Measurements from ENCODE around the gene CARD11.

The CARD11 gene

DNA sequence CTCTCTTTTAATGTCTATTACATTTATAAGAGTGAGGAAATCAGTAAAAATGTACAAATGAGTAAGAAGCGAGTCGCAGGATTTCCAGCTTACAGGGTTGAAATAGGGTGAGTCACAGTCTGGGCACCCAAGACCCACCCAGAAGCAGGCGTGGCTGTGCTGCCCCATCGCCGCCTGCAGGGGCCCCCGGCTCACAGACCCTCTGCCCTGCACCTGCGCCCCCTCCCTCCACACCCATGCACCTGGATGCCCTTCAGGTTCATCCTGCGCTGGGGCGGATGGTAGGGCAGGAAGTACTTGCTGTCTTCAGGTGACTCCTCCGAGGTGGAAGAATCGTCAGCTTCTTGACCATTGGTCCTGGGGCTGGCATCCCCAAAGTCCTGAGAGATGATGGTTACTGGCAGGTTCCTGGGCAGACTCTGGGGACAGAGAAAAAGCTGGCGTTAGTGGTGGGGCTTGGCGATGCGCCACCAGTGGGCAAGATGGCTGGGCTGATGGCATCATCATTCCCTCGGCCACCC is 109.4 kb downstream of the CARD11 start:
- H3K27ac ChIP-seq = no peak overlapping the region

GRCh38 chr7:2932402-2933251 is 111.0 kb downstream of the CARD11 start:
- no peak overlapping the region for H3K27ac ChIP-seq
- TF ChIP-seq ZFX (IDR thresholded peaks at IDR 0.05) = no peak
- TF ChIP-seq, protein P1, sequence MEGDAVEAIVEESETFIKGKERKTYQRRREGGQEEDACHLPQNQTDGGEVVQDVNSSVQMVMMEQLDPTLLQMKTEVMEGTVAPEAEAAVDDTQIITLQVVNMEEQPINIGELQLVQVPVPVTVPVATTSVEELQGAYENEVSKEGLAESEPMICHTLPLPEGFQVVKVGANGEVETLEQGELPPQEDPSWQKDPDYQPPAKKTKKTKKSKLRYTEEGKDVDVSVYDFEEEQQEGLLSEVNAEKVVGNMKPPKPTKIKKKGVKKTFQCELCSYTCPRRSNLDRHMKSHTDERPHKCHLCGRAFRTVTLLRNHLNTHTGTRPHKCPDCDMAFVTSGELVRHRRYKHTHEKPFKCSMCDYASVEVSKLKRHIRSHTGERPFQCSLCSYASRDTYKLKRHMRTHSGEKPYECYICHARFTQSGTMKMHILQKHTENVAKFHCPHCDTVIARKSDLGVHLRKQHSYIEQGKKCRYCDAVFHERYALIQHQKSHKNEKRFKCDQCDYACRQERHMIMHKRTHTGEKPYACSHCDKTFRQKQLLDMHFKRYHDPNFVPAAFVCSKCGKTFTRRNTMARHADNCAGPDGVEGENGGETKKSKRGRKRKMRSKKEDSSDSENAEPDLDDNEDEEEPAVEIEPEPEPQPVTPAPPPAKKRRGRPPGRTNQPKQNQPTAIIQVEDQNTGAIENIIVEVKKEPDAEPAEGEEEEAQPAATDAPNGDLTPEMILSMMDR (conservative IDR thresholded peaks at IDR 0.05) = no peak

More for the DNA sequence above, 109.4 kb downstream of the CARD11 start:
- TF ChIP-seq ZFX (IDR thresholded peaks at IDR 0.05) = no peak
- TF ChIP-seq, protein P1 (conservative IDR thresholded peaks at IDR 0.05) = no peak

- no peak overlapping the region for H3K27ac ChIP-seq
- TF ChIP-seq ZFX (IDR thresholded peaks at IDR 0.05) = no peak
- TF ChIP-seq, protein P1 (conservative IDR thresholded peaks at IDR 0.05) = no peak
Measured at GRCh38 chr7:2931034-2931415, 112.6 kb downstream of the CARD11 start.

DNA sequence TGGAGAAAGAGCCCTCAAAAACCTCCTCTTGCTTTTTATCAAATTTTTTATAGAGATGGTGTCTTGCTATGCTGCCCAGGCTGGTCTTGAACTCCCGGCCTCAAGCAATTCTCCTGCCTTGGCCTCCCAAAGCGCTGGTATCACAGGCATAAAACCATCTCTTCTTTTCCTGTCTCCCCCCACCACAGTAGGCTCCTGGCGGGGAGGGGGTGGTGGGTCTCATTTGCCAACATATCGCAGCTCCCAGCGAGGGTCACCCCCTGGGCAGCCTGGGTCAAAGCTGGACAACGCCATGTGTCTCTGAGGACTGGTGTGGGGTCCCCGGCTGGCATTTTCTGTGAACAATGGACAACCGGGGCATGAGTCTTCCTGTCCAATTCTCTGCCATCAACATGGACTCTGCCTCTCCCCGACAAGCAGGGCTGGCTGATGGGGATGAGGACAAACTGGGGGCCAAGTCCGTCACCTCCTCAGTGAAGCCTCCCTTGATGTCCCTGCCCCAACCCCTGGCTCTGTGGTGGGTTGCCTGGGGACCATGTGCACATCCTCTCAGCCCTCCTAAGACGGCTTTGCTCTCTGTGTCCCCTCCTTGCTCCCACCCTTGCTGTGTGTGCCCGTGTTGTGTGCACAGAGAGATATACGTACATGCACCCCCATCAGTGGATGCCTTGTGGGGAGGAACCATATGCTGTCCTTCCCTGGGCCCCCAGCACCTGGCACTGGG is 113.2 kb downstream of the CARD11 start:
- H3K27ac ChIP-seq = no peak overlapping the region
- TF ChIP-seq ZFX (IDR thresholded peaks at IDR 0.05) = no peak
- TF ChIP-seq, protein P1 (conservative IDR thresholded peaks at IDR 0.05) = no peak

DNA sequence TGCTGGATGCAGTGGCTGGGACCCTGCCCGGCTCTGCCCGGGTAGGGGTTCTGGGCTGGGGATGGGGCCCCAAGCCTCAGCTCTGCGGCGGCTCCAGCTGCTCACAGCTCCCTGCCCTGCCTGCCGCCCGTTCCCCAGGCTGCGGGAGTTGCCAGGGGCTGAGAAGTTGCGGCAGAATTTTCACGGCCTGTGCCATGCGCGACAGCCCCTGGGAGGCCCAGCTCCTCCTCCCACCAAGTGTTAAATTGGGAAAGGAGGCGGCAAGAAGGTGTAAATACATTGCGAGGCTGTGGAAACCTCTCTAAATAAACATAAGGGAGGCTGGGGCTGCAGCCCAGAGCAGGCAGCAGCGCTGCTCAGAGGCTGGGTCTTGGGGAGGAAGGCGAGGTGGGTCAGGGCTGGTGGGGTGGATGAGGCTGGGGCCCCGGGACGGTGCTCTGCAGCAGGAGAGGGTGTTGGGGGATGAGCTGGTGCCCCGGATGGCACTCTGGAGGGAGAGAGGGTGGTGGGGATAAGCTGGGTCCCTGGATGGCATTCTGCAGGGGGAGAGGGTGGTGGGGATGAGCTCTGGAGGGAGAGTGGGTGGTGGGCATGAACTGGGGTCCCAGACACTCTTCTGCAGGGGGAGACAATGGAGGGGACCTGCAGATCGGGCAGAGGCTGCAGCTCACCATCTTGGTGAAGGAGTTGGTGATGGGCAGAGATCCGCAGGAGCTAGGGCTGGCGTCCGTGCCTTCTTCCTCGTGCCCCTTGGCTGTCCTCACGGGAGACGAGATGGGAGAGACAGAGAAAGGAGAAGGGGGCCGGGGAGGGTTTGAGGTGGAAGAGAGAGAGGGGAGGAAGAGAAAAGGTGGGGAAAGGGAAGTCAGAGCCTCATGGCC is 114.1 kb downstream of the CARD11 start:
- no peak overlapping the region for H3K27ac ChIP-seq

GRCh38 chr7:2928613-2929311 is 114.9 kb downstream of the CARD11 start:
- TF ChIP-seq ZFX (IDR thresholded peaks at IDR 0.05) = no peak
- TF ChIP-seq, protein P1 (conservative IDR thresholded peaks at IDR 0.05) = no peak
- H3K27ac ChIP-seq = no peak overlapping the region

More for the DNA sequence above, 114.1 kb downstream of the CARD11 start:
- TF ChIP-seq, protein P1 (conservative IDR thresholded peaks at IDR 0.05) = no peak
- no peak for TF ChIP-seq ZFX (IDR thresholded peaks at IDR 0.05)
